H1 (cell line): Measurements from ENCODE around the gene WNT5A. TPM values are rescaled to one million over a fixed set of nuclear protein-coding genes. Genes with fewer than 3 reads are reported as not detected.

Source experiments
- CTCF ChIA-PET: fragments of 300-600 bp; sonication (Branson Sonifier 250); formaldehyde crosslinking; loops from one replicate; lab custom pipeline; 2021; ENCODE audit not compliant: partially characterized antibody; lab: Charles Lee
- POLR2A ChIA-PET: fragments of 300-600 bp; sonication (Branson Sonifier 250); formaldehyde crosslinking; loops from one replicate; lab custom pipeline; 2021; ENCODE audit warnings: inconsistent platforms; ENCODE audit not compliant: partially characterized antibody; lab: Charles Lee
- DNase-seq, 2 experiments: peaks; one replicate each; pipeline versions ENCODE4 v3.0.0 to v3.0.0-alpha.2; 2010 to 2022; ENCODE audit warnings: low spot score in 2 of 2, low read depth in 1 of 2, mixed read lengths in 1 of 2
- FAIRE-seq: peaks from 2 replicates; lab custom pipeline; 2011; peaks lifted over from hg19 to GRCh38; lab: Jason Lieb, UNC
- H2AFZ ChIP-seq: 2 replicates; pipeline ENCODE4 v1.8.1; 2012; ENCODE audit warnings: low read length, inconsistent platforms
- H2AK5ac ChIP-seq: 2 replicates; pipeline ENCODE4 v1.6.1; 2013; ENCODE audit warnings: low read depth, low read length
- H2BK120ac ChIP-seq: replicated peaks from 2 replicates; pipeline ENCODE3; 2013; ENCODE audit warnings: low read depth, low read length, inconsistent platforms
- H2BK12ac ChIP-seq: 2 replicates; pipeline ENCODE4 v1.6.1; 2013; ENCODE audit warnings: low read depth, low read length
- H2BK15ac ChIP-seq: 2 replicates; pipeline ENCODE4 v1.6.1; 2013; ENCODE audit warnings: low read length
- H2BK20ac ChIP-seq: 2 replicates; pipeline ENCODE4 v1.6.1; 2013; ENCODE audit warnings: low read length
- H2BK5ac ChIP-seq: 2 replicates; pipeline ENCODE4 v1.6.1; 2013; ENCODE audit warnings: low read depth, low read length
- H3K14ac ChIP-seq: 2 replicates; pipeline ENCODE4 v1.6.1; 2013; ENCODE audit warnings: inconsistent platforms; ENCODE audit not compliant: insufficient read length
- H3K18ac ChIP-seq: 2 replicates; pipeline ENCODE4 v1.6.1; 2013; ENCODE audit warnings: low read length; ENCODE audit errors: extremely low read depth
- H3K23ac ChIP-seq: 2 replicates; pipeline ENCODE4 v1.6.1; 2013; ENCODE audit warnings: inconsistent platforms; ENCODE audit not compliant: insufficient read length
- H3K23me2 ChIP-seq: 2 replicates; pipeline ENCODE4 v1.6.1; 2013; ENCODE audit warnings: low read depth, low read length
- H3K27ac ChIP-seq: 2 replicates; pipeline ENCODE4 v1.6.1; 2011; ENCODE audit warnings: low read depth, low read length, inconsistent platforms
- H3K27me3 ChIP-seq, 4 experiments: replicated peaks in 1 of 4; 1 replicate in 1 of 4; 2 replicates in 3 of 4; pipeline versions ENCODE4 v1.6.1 to v1.8.1; 2011 to 2013; ENCODE audit warnings: low read length in 3 of 4, mild to moderate bottlenecking in 3 of 4, inconsistent platforms in 2 of 4, mixed read lengths in 2 of 4, moderate library complexity in 1 of 4; ENCODE audit not compliant: control insufficient read depth in 3 of 4, insufficient read depth in 3 of 4; ENCODE audit errors: extremely low read depth in 1 of 4
- H3K36me3 ChIP-seq, 4 experiments: 2 replicates each; pipeline versions ENCODE4 v1.6.1 to v1.8.1; 2011 to 2013; ENCODE audit warnings: mild to moderate bottlenecking in 4 of 4, low read length in 3 of 4, moderate library complexity in 2 of 4, control low read depth in 1 of 4, inconsistent platforms in 1 of 4; ENCODE audit not compliant: insufficient read depth in 4 of 4, control insufficient read depth in 2 of 4
- H3K4ac ChIP-seq: replicated peaks from 2 replicates; pipeline ENCODE3; 2013; ENCODE audit warnings: low read length, low read depth, mixed read lengths, inconsistent platforms; ENCODE audit not compliant: insufficient read length
- H3K4me1 ChIP-seq, 4 experiments: replicated peaks in 1 of 4; 1 replicate in 1 of 4; 2 replicates in 3 of 4; pipeline versions ENCODE4 v1.6.1 to v1.8.1; 2011 to 2013; ENCODE audit warnings: low read length in 3 of 4, inconsistent platforms in 2 of 4, mixed read lengths in 1 of 4; ENCODE audit not compliant: insufficient read depth in 4 of 4, control insufficient read depth in 3 of 4
- H3K4me2 ChIP-seq, 2 experiments: 2 replicates each; pipeline versions ENCODE4 v1.6.1 to v1.8.1; 2011 to 2013; ENCODE audit warnings: low read depth in 2 of 2, low read length in 2 of 2, control low read depth in 1 of 2, inconsistent platforms in 1 of 2, mild to moderate bottlenecking in 1 of 2; ENCODE audit not compliant: insufficient read depth in 1 of 2
- H3K4me3 ChIP-seq, 4 experiments: fragments of 200-600, 300-600 bp in 1 of 4; sonication (generic), shearing (Covaris generic), sonication (Bioruptor Twin) in 1 of 4; 2 replicates each; pipeline versions ENCODE4 v1.5.1 to v1.8.1; 2011 to 2016; ENCODE audit warnings: low read length in 4 of 4, low read depth in 3 of 4, control low read depth in 2 of 4, inconsistent platforms in 2 of 4, mild to moderate bottlenecking in 2 of 4, mixed read lengths in 1 of 4, moderate library complexity in 1 of 4; ENCODE audit not compliant: insufficient read depth in 2 of 4; ENCODE audit errors: extremely low read depth in 1 of 4
- H3K56ac ChIP-seq: replicated peaks from 2 replicates; pipeline ENCODE3; 2013; ENCODE audit warnings: low read depth, mild to moderate bottlenecking, mixed read lengths, low read length, inconsistent platforms; ENCODE audit not compliant: insufficient read length
- H3K79me1 ChIP-seq: 2 replicates; pipeline ENCODE4 v1.6.1; 2013; ENCODE audit warnings: low read depth, low read length, control low read depth
- H3K79me2 ChIP-seq, 2 experiments: 2 replicates each; pipeline versions ENCODE4 v1.6.1 to v1.8.1; 2012 to 2013; ENCODE audit warnings: low read length in 2 of 2, mild to moderate bottlenecking in 2 of 2, inconsistent platforms in 1 of 2; ENCODE audit not compliant: insufficient read depth in 2 of 2, control insufficient read depth in 1 of 2
- H3K9ac ChIP-seq, 4 experiments: replicated peaks in 1 of 4; 1 replicate in 1 of 4; 2 replicates in 3 of 4; pipeline versions ENCODE4 v1.6.1 to v1.8.1; 2011 to 2013; ENCODE audit warnings: low read depth in 3 of 4, low read length in 3 of 4, control low read depth in 2 of 4, mild to moderate bottlenecking in 2 of 4, moderate library complexity in 2 of 4, inconsistent platforms in 1 of 4; ENCODE audit errors: extremely low read depth in 1 of 4
- H3K9me3 ChIP-seq, 2 experiments: 2 replicates each; pipeline versions ENCODE4 v1.6.1 to v1.8.1; 2012 to 2013; ENCODE audit warnings: mild to moderate bottlenecking in 2 of 2, moderate library complexity in 2 of 2, control low read depth in 1 of 2, inconsistent platforms in 1 of 2, low read depth in 1 of 2, low read length in 1 of 2, mixed read lengths in 1 of 2; ENCODE audit not compliant: insufficient read depth in 2 of 2
- H4K20me1 ChIP-seq, 2 experiments: replicated peaks in 1 of 2; 2 replicates each; pipeline versions ENCODE3 to v1.8.1; 2011 to 2013; ENCODE audit warnings: inconsistent platforms in 2 of 2, low read length in 2 of 2, mild to moderate bottlenecking in 1 of 2; ENCODE audit not compliant: insufficient read depth in 2 of 2, control insufficient read depth in 1 of 2
- H4K5ac ChIP-seq: 2 replicates; pipeline ENCODE4 v1.6.1; 2013; ENCODE audit warnings: low read length, low read depth, mixed read lengths, inconsistent platforms; ENCODE audit not compliant: insufficient read length
- H4K8ac ChIP-seq: 2 replicates; pipeline ENCODE4 v1.8.0; 2013; ENCODE audit warnings: mild to moderate bottlenecking, moderate library complexity, low read length, inconsistent platforms; ENCODE audit not compliant: insufficient read depth; ENCODE audit errors: extremely low read depth
- H4K91ac ChIP-seq: replicated peaks from 2 replicates; pipeline ENCODE3; 2013; ENCODE audit warnings: low read length, mixed read lengths, inconsistent platforms; ENCODE audit not compliant: insufficient read length
- SP1 ChIP-seq: IDR thresholded peaks from 2 replicates; pipeline ENCODE4 v1.6.1; 2011; ENCODE audit warnings: low read depth, low read length
- WGBS, 2 experiments: shearing (Covaris generic) in 1 of 2; methylation state at CpG; one replicate each; pipeline versions ENCODE4 v1.1.6 to v1.1.7; 2013 to 2015; ENCODE audit warnings: low lambda C conversion rate in 2 of 2, mixed read lengths in 2 of 2, inconsistent platforms in 1 of 2, low coverage in 1 of 2, missing lambda C conversion rate in 1 of 2; ENCODE audit not compliant: insufficient replicate concordance in 2 of 2, insufficient coverage in 1 of 2, insufficient read length in 1 of 2; ENCODE audit errors: extremely low coverage in 1 of 2, missing lambda C conversion rate in 1 of 2; 5-methylcytosine and 5-hydroxymethylcytosine counted together
- polyA plus RNA-seq, 7 experiments: library from polyadenylated mRNA; depleted of rRNA in 3 of 7; stranded (reverse) in 5 of 7; unstranded in 2 of 7; fragments of >200 nt in 5 of 7; fragments of 200-250 nt in 2 of 7; gene quantifications; 1 replicate in 5 of 7; 2 replicates in 1 of 7; 4 replicates in 1 of 7; pipeline versions ENCODE4 v1.2.1 to v1.2.3, GENCODE V29; 2011 to 2013; ENCODE audit warnings: missing spikeins in 2 of 7, mixed read lengths in 2 of 7
- total RNA-seq: library from RNA; stranded (reverse); fragmentation: NEBNext Ultra II Directional; extraction: Animal tissue kit (Norgen Biotek cat#: 25700); gene quantifications from 2 replicates; pipeline ENCODE4 v1.2.1, GENCODE V29; 2021

WNT5A gene
- total and polyA plus RNA-seq, 2 of the 8 experiments (the other 6 are each of a cell fraction or from before 2014, with no cell fraction given): 3.9 to 5.6 TPM

- H4K5ac ChIP-seq: no peak overlapping the region
- H3K56ac ChIP-seq: no peak overlapping the region
- ChIA-PET CTCF (interaction anchor here (0.9 to 1.8 kb wide), 4 partner anchors 12 to 139 kb away, joined by 3 to 5 read pairs (median 4); no protein-coding TSS in a partner anchor), POLR2A (no interaction called here)
- H2AFZ ChIP-seq: no peak overlapping the region
- DNase-seq: peak in 1 of 2 experiments; percentile 37
- TF ChIP-seq SP1: no peak
- H4K91ac ChIP-seq: no peak overlapping the region
- peak overlapping the region; percentile 11; the same call in 1 of the 2 replicates for H4K8ac ChIP-seq
- H2BK20ac ChIP-seq: no peak overlapping the region
- no peak overlapping the region for H3K27ac ChIP-seq
- H3K79me1 ChIP-seq: no peaks in the 10 kb centered on the region
- no peak overlapping the region for H2BK5ac ChIP-seq
- H2BK12ac ChIP-seq: peak overlapping the region; percentile 51; the same call in 1 of the 2 replicates
- no peaks in the 10 kb centered on the region for H3K36me3 ChIP-seq
- H3K4me1 ChIP-seq: no peaks in the 10 kb centered on the region; a peak in 1 of 7 replicates
- no peak overlapping the region for H2BK120ac ChIP-seq
- H2AK5ac ChIP-seq: no peak overlapping the region
- no peaks in the 10 kb centered on the region for H3K9me3 ChIP-seq
- H2BK15ac ChIP-seq: no peak overlapping the region; the same call in 1 of the 2 replicates
- no peak overlapping the region for H3K9ac ChIP-seq
- WGBS, 2 experiments: 93% methylated on average over 32 of the region's 32 CpGs; no CpG with 5 or more reads in 1 of the 2 experiments
- no peak overlapping the region for H3K4me2 ChIP-seq
- peaks cover 6% of the 10 kb centered on the region; the same call in 1 of the 2 replicates for H3K23me2 ChIP-seq
- no peak overlapping the region for H3K23ac ChIP-seq
- no peak overlapping the region for H3K14ac ChIP-seq
- no peaks in the 10 kb centered on the region for H4K20me1 ChIP-seq
- H3K4ac ChIP-seq: no peak overlapping the region
- H3K27me3 ChIP-seq: peaks cover 11 to 18% (median 15%) of the 10 kb centered on the region in 4 experiments
- H3K79me2 ChIP-seq: no peaks in the 10 kb centered on the region
- H3K4me3 ChIP-seq: no peak overlapping the region
- no peak for FAIRE-seq
- H3K18ac ChIP-seq: no peak overlapping the region
Observed at GRCh38 chr3:55469957-55470526, 17.1 kb downstream of the WNT5A start.
